HS-27A (cell line): ENCODE measurements around the gene CTSH.

ENCODE experiments used
- DNase-seq: peaks from one replicate; pipeline ENCODE4 v3.0.0-alpha.2; 2012; ENCODE audit warnings: low read depth, missing footprints

Gene CTSH

GRCh38 chr15:78977591-78978347, 32.9 kb upstream of the CTSH start:
- no peak for DNase-seq

GRCh38 chr15:78977091-78977571, 32.3 kb upstream of the CTSH start:
- no peak for DNase-seq

- DNase-seq, result no peak
These were observed 31.8 kb upstream of the CTSH start for GRCh38 chr15:78976691-78977090.

GRCh38 chr15:78974272-78974918, 29.5 kb upstream of the CTSH start:
- no peak for DNase-seq

- no peak for DNase-seq
These were observed 25.0 kb upstream of the CTSH start for GRCh38 chr15:78969687-78970349.

GRCh38 chr15:78968539-78969271, 23.9 kb upstream of the CTSH start:
- no peak for DNase-seq

- no peak for DNase-seq
These were observed 23.3 kb upstream of the CTSH start for GRCh38 chr15:78968114-78968513.

GRCh38 chr15:78960308-78960707, 15.5 kb upstream of the CTSH start:
- no peak for DNase-seq

- no peak for DNase-seq
These were observed 14.5 kb upstream of the CTSH start for GRCh38 chr15:78959360-78959759.

- DNase-seq, result no peak
These were observed 12.7 kb upstream of the CTSH start for GRCh38 chr15:78957416-78958093.

GRCh38 chr15:78956937-78957336, 12.1 kb upstream of the CTSH start:
- no peak for DNase-seq

GRCh38 chr15:78955355-78955754, 10.5 kb upstream of the CTSH start:
- no peak for DNase-seq

- no peak for DNase-seq
These were observed 7.0 kb upstream of the CTSH start for GRCh38 chr15:78951841-78952238.

- DNase-seq, result no peak
These were observed 6.3 kb upstream of the CTSH start for GRCh38 chr15:78950902-78951840.

- no peak for DNase-seq
These were observed 5.5 kb upstream of the CTSH start for GRCh38 chr15:78950343-78950742.

GRCh38 chr15:78949461-78949860, 4.6 kb upstream of the CTSH start:
- DNase-seq, result no peak

- no peak for DNase-seq
These were observed 2.7 kb upstream of the CTSH start for GRCh38 chr15:78947506-78947905.

GRCh38 chr15:78946493-78946892, 1.6 kb upstream of the CTSH start:
- no peak for DNase-seq

- no peak for DNase-seq
These were observed 632 bp downstream of the CTSH start for GRCh38 chr15:78944202-78944625.

- DNase-seq, result no peak
These were observed 1.2 kb downstream of the CTSH start for GRCh38 chr15:78943692-78944091.

GRCh38 chr15:78942741-78943140, 2.1 kb downstream of the CTSH start:
- DNase-seq, result no peak
